HG03457 (cell line): Measurements from ENCODE around the gene NRM.
"Not testable (repeated sequence)": the region's sequence is repeated elsewhere in the genome, so short reads cannot be mapped to it uniquely, and the experiment has no call there.

ENCODE experiments used
- ATAC-seq: cut with Tn5 transposase; IDR thresholded peaks from one replicate; pipeline ENCODE4 v1.9.1; 2021; ENCODE audit warnings: moderate number of reproducible peaks; ENCODE audit not compliant: unreplicated experiment

NRM gene

GRCh38 chr6:30721198-30722024, 30.6 kb upstream of the NRM start:
- no peak for ATAC-seq

- ATAC-seq, result no peak
Observed at GRCh38 chr6:30720738-30721197, 30.0 kb upstream of the NRM start.

- peak; percentile 35 for ATAC-seq
Observed at GRCh38 chr6:30719791-30720737, 29.3 kb upstream of the NRM start, which contains the start of gene TUBB. TSS of gene TUBB (plus strand) at chr6:30720352. CDS start at chr6:30720507, 155 bp downstream.

GRCh38 chr6:30719356-30719755, 28.6 kb upstream of the NRM start:
- ATAC-seq, result no peak

- ATAC-seq, result not testable (repeated sequence)
Observed at GRCh38 chr6:30717845-30718720, 27.3 kb upstream of the NRM start.

- ATAC-seq, result peak; percentile 54
Observed at GRCh38 chr6:30717129-30717844, 26.5 kb upstream of the NRM start, which contains the start of gene MDC1. TSS of gene MDC1 (minus strand) at chr6:30717281. CDS start at chr6:30715175, 2,106 bp downstream.

- no peak for ATAC-seq
Observed at GRCh38 chr6:30716879-30717128, 26.0 kb upstream of the NRM start.

GRCh38 chr6:30714263-30714662, 23.5 kb upstream of the NRM start:
- no peak for ATAC-seq

- no peak for ATAC-seq
Observed at GRCh38 chr6:30712441-30712945, 21.7 kb upstream of the NRM start.

- ATAC-seq, result no peak
Observed at GRCh38 chr6:30711758-30712380, 21.1 kb upstream of the NRM start.

GRCh38 chr6:30709101-30709868, 18.5 kb upstream of the NRM start:
- ATAC-seq, result no peak

GRCh38 chr6:30707281-30707850, 16.6 kb upstream of the NRM start:
- no peak for ATAC-seq

- no peak for ATAC-seq
Observed at GRCh38 chr6:30705620-30706019, 14.8 kb upstream of the NRM start.

GRCh38 chr6:30703821-30704220, 13.0 kb upstream of the NRM start:
- no peak for ATAC-seq

- no peak for ATAC-seq
Observed at GRCh38 chr6:30703011-30703410, 12.2 kb upstream of the NRM start.

GRCh38 chr6:30700340-30700739, 9.6 kb upstream of the NRM start:
- no peak for ATAC-seq

GRCh38 chr6:30696432-30696831, 5.6 kb upstream of the NRM start:
- no peak for ATAC-seq

- ATAC-seq, result no peak
Observed at GRCh38 chr6:30691208-30691847, 544 bp upstream of the NRM start.
